ENCODE measurements around the gene DNAH14. TPM values are rescaled to one million over a fixed set of nuclear protein-coding genes. Genes with fewer than 3 reads are reported as not detected.

The DNAH14 gene
- polyA plus RNA-seq, 2 of the 4 experiments (the other 2 are of a cell fraction): 15.9 to 35.8 TPM

- H3K9me3 ChIP-seq: no peaks in the 10 kb centered on the region
- H3K4me1 ChIP-seq: no peaks in the 10 kb centered on the region
- FAIRE-seq (no peak), DNase-seq (ENCODE audit: low read depth in 1 of 2, low spot score in 1 of 2) (no peak), ATAC-seq (no peak)
- ChIA-PET POLR2A (no interaction called here), CTCF (interaction anchor here (0.7 to 1.7 kb wide), 2 partner anchors 23 to 43 kb away, joined by 3 to 5 read pairs; no protein-coding TSS in a partner anchor)
- 69% methylated on average over 3 of the region's 3 CpGs for WGBS (ENCODE audit: missing lambda C conversion rate)
- no peak overlapping the region for H3K27ac ChIP-seq
- TF ChIP-seq SMC3 (IDR thresholded peaks at IDR 0.05) (no peak), CTCF (IDR thresholded peaks at IDR 0.05) (no peak), RARB (CRISPR knock-in tag; IDR thresholded peaks at IDR 0.05) (no peak), POLR2A (IDR thresholded peaks at IDR 0.05; ENCODE audit: low read length) (no peak), HMGXB4 (CRISPR knock-in tag; IDR thresholded peaks at IDR 0.05; ENCODE audit: borderline replicate concordance) (no peak), ZC3H11A (IDR thresholded peaks at IDR 0.05) (no peak)
- H3K4me2 ChIP-seq: no peak overlapping the region
- no peak overlapping the region for H3K4me3 ChIP-seq
Measured at GRCh38 chr1:225341642-225342041, 412.2 kb downstream of the DNAH14 start.

- Histone ChIP-seq H3K9me3 (no peaks in the 10 kb centered on the region), H3K4me2 (no peak overlapping the region), H3K4me3 (no peak overlapping the region), H3K4me1 (no peaks in the 10 kb centered on the region), H3K27ac (no peak overlapping the region)
- WGBS (ENCODE audit: missing lambda C conversion rate): 57% methylated on average over 7 of the region's 7 CpGs
- TF ChIP-seq CHD4 (IDR thresholded peaks at IDR 0.05; ENCODE audit: borderline replicate concordance): no peak
- TF ChIP-seq ELK1 (IDR thresholded peaks at IDR 0.05; ENCODE audit: low read depth, low read length): no peak
- TF ChIP-seq HDAC2 (IDR thresholded peaks at IDR 0.05): no peak
- no peak for TF ChIP-seq PHF8 (IDR thresholded peaks at IDR 0.05; ENCODE audit: borderline replicate concordance, low read depth)
- TF ChIP-seq HEYL (CRISPR knock-in tag; IDR thresholded peaks at IDR 0.05): no peak
- TF ChIP-seq TFCP2L1 (CRISPR knock-in tag; IDR thresholded peaks at IDR 0.05): no peak
- no peak for TF ChIP-seq GATA3 (IDR thresholded peaks at IDR 0.05; ENCODE audit: borderline replicate concordance)
- TF ChIP-seq ZC3H11A (IDR thresholded peaks at IDR 0.05): no peak
- DNase-seq (ENCODE audit: low read depth in 1 of 2, low spot score in 1 of 2) (no peak), ATAC-seq (no peak), FAIRE-seq (no peak)
- CTCF ChIA-PET: interaction anchor here (1.7 kb wide), 1 partner anchor 24 kb away, joined by 5 read pairs; no protein-coding TSS in a partner anchor
- POLR2A ChIA-PET: no interaction called here
Measured at GRCh38 chr1:225342695-225343094, 413.2 kb downstream of the DNAH14 start.

- ChIA-PET POLR2A (no interaction called here), CTCF (no interaction called here)
- Histone ChIP-seq H3K9me3 (no peaks in the 10 kb centered on the region), H3K27ac (no peak overlapping the region), H3K4me3 (no peak overlapping the region), H3K4me1 (no peaks in the 10 kb centered on the region), H3K4me2 (no peak overlapping the region)
- peak in 1 of 2 experiments; percentile 33 for DNase-seq (ENCODE audit: low read depth in 1 of 2, low spot score in 1 of 2)
- TF ChIP-seq SMC3 (IDR thresholded peaks at IDR 0.05) (peak; percentile 40; the same call in 2 of the 3 replicates), BCL3 (IDR thresholded peaks at IDR 0.05) (no peak), ESRRA (IDR thresholded peaks at IDR 0.05; ENCODE audit: borderline replicate concordance, low read length) (no peak), FOXS1 (CRISPR knock-in tag; IDR thresholded peaks at IDR 0.05) (no peak), RAD21 (conservative IDR thresholded peaks at IDR 0.05 in 1 of 2, IDR thresholded peaks at IDR 0.05 in 1 of 2) (peak; percentile 38 to 47; a peak in 4 of 5 replicates), NFE2L2 (conservative IDR thresholded peaks at IDR 0.05; ENCODE audit: low read length) (no peak), NPAS2 (CRISPR knock-in tag; IDR thresholded peaks at IDR 0.05; ENCODE audit: borderline replicate concordance) (no peak), CTCF (IDR thresholded peaks at IDR 0.05) (peak; percentile 51), HOXB5 (CRISPR knock-in tag; IDR thresholded peaks at IDR 0.05) (no peak)
- peak; percentile 72 for FAIRE-seq
- ATAC-seq: peak in 1 of 2 experiments; percentile 53; a peak in 2 of 6 replicates
Measured at GRCh38 chr1:225343618-225344017, 414.1 kb downstream of the DNAH14 start.

All from A549 (cell line).